GM12878 (cell line): ENCODE data around the gene PACS1. TPM values are rescaled to one million over a fixed set of nuclear protein-coding genes. Genes with fewer than 3 reads are reported as not detected.

Experiments
- ASH2L ChIP-seq: fragments of 300-600, 200-600 bp; sonication (generic); IDR thresholded peaks from 2 replicates; pipeline ENCODE4 v1.6.1; 2017; ENCODE audit warnings: low read depth, mild to moderate bottlenecking, borderline replicate concordance
- ATF2 ChIP-seq: IDR thresholded peaks from 2 replicates; pipeline ENCODE4 v1.6.1; 2012; ENCODE audit warnings: low read length, inconsistent platforms
- ATF7 ChIP-seq: fragments of 450-650 bp; IDR thresholded peaks from 2 replicates; pipeline ENCODE4 v1.6.1; 2016; ENCODE audit warnings: low read depth, mild to moderate bottlenecking
- BHLHE40 ChIP-seq, 2 experiments: fragments of 450-650 bp in 1 of 2; IDR thresholded peaks; 2 replicates each; pipeline ENCODE4 v1.6.1; 2011 to 2017; ENCODE audit warnings: low read depth in 2 of 2, borderline replicate concordance in 1 of 2, improper control_type of control experiment in 1 of 2, low read length in 1 of 2, mild to moderate bottlenecking in 1 of 2
- CBX3 ChIP-seq: fragments of 200-600 bp; sonication (generic); IDR thresholded peaks from 2 replicates; pipeline ENCODE4 v1.6.1; 2016; ENCODE audit warnings: low read depth, borderline replicate concordance
- E2F4 ChIP-seq: IDR thresholded peaks from 2 replicates; pipeline ENCODE4 v1.6.1; 2012; ENCODE audit warnings: low read depth, low read length, improper control_type of control experiment
- FOXK2 ChIP-seq: fragments of 450-650 bp; IDR thresholded peaks from 2 replicates; pipeline ENCODE4 v1.6.1; 2017; ENCODE audit warnings: mild to moderate bottlenecking, moderate library complexity
- JUNB ChIP-seq: IDR thresholded peaks from 2 replicates; pipeline ENCODE4 v1.6.1; 2016; ENCODE audit warnings: antibody characterized with exemption, mild to moderate bottlenecking
- JUND ChIP-seq: IDR thresholded peaks from 2 replicates; pipeline ENCODE4 v1.6.1; 2012; ENCODE audit warnings: low read depth, mild to moderate bottlenecking, low read length, improper control_type of control experiment, moderate library complexity
- MEF2B ChIP-seq: fragments of 450-650 bp; IDR thresholded peaks from 2 replicates; pipeline ENCODE4 v1.6.1; 2018; ENCODE audit warnings: mild to moderate bottlenecking, moderate library complexity; ENCODE audit not compliant: partially characterized antibody, poor library complexity, severe bottlenecking
- MTA3 ChIP-seq: IDR thresholded peaks from 2 replicates; pipeline ENCODE4 v1.6.1; 2012; ENCODE audit warnings: low read length, inconsistent platforms, borderline replicate concordance
- NBN ChIP-seq: fragments of 450-650 bp; IDR thresholded peaks from 2 replicates; pipeline ENCODE4 v1.6.1; 2016
- NR2C1 ChIP-seq: fragments of 450-650 bp; IDR thresholded peaks from 2 replicates; pipeline ENCODE4 v1.6.1; 2017; ENCODE audit warnings: antibody characterized with exemption, mild to moderate bottlenecking, moderate library complexity
- NR2F1 ChIP-seq: fragments of 450-650 bp; conservative IDR thresholded peaks from 2 replicates; pipeline ENCODE4 v1.6.1; 2017; ENCODE audit warnings: mild to moderate bottlenecking
- PAX8 ChIP-seq: fragments of 450-650 bp; IDR thresholded peaks from 2 replicates; pipeline ENCODE4 v1.6.1; 2017; ENCODE audit warnings: mild to moderate bottlenecking, moderate library complexity
- PBX3 ChIP-seq: IDR thresholded peaks from 2 replicates; pipeline ENCODE4 v1.6.1; 2011; ENCODE audit warnings: mild to moderate bottlenecking, low read depth, low read length, moderate library complexity; ENCODE audit not compliant: insufficient replicate concordance
- PML ChIP-seq: IDR thresholded peaks from 2 replicates; pipeline ENCODE4 v1.6.1; 2012; ENCODE audit warnings: low read length, inconsistent platforms
- POU2F2 ChIP-seq: IDR thresholded peaks from 3 replicates; pipeline ENCODE4 v1.6.1; 2011; ENCODE audit warnings: low read depth, mild to moderate bottlenecking, low read length, borderline replicate concordance
- RAD51 ChIP-seq: fragments of 450-650 bp; IDR thresholded peaks from 2 replicates; pipeline ENCODE4 v1.6.1; 2016; ENCODE audit warnings: moderate library complexity, mild to moderate bottlenecking, inconsistent platforms
- SMARCA5 ChIP-seq: fragments of 450-650 bp; IDR thresholded peaks from 2 replicates; pipeline ENCODE4 v1.6.1; 2017; ENCODE audit warnings: mild to moderate bottlenecking
- SREBF2 ChIP-seq: IDR thresholded peaks from 2 replicates; pipeline ENCODE4 v1.6.1; 2012; ENCODE audit warnings: mild to moderate bottlenecking, low read length
- YBX1 ChIP-seq: fragments of 450-650 bp; IDR thresholded peaks from 2 replicates; pipeline ENCODE4 v1.6.1; 2016; ENCODE audit warnings: antibody characterized with exemption
- ZBTB4 ChIP-seq: fragments of 450-650 bp; formaldehyde crosslinking; IDR thresholded peaks from 2 replicates; pipeline ENCODE4 v1.4.0; 2022; ENCODE audit warnings: mild to moderate bottlenecking, moderate library complexity
- ZNF207 ChIP-seq: fragments of 450-650 bp; IDR thresholded peaks from 2 replicates; pipeline ENCODE4 v1.6.1; 2014; ENCODE audit warnings: antibody characterized with exemption, mild to moderate bottlenecking, borderline replicate concordance
- ZNF24 ChIP-seq: fragments of 450-650 bp; IDR thresholded peaks from 2 replicates; pipeline ENCODE4 v1.6.1; 2017; ENCODE audit warnings: antibody characterized with exemption, mild to moderate bottlenecking
- ZNF274 ChIP-seq: IDR thresholded peaks from one replicate; pipeline ENCODE4 v1.8.0; 2011; ENCODE audit not compliant: insufficient read length, insufficient read depth
- ZNF384 ChIP-seq: IDR thresholded peaks from 2 replicates; pipeline ENCODE4 v1.6.1; 2012; ENCODE audit warnings: low read depth, mild to moderate bottlenecking, low read length, improper control_type of control experiment, borderline replicate concordance
- polyA plus RNA-seq, 11 experiments: library from polyadenylated mRNA; depleted of rRNA in 4 of 11; unstranded in 6 of 11; stranded (reverse) in 5 of 11; fragments of >200 nt; fragmentation: Nextera tagmentation in 4 of 11; fragmentation: Illumina TruSeq in 1 of 11; extraction: Ambion mirVana in 4 of 11; extraction: Trizol in 1 of 11; gene quantifications; 1 replicate in 1 of 11; 2 replicates in 10 of 11; pipeline versions ENCODE4 v1.2.1 to v1.2.3, GENCODE V29; 2011 to 2016; ENCODE audit warnings: inconsistent platforms in 2 of 11, missing spikeins in 2 of 11, low read depth in 1 of 11
- total RNA-seq, 4 experiments: library from RNA; depleted of rRNA in 3 of 4; stranded (reverse); fragments of >200 nt in 3 of 4; fragmentation: Illumina TruSeq in 1 of 4; extraction: Trizol in 1 of 4; gene quantifications; 2 replicates each; pipeline versions ENCODE4 v1.2.1 to v1.2.3, GENCODE V29; 2013 to 2021

Gene PACS1
- total and polyA plus RNA-seq, 10 of the 15 experiments (the other 5 are each of a cell fraction or from before 2014, with no cell fraction given), result 1.1 to 74.3 (median 17.9) TPM

GRCh38 chr11:66268244-66268951 is 198.3 kb downstream of the PACS1 start, which contains the start of gene RAB1B (continued):
- TF ChIP-seq NR2F1 (peak; percentile 55; the same call in 1 of the 2 replicates), ZNF274 (no peak), ATF7 (no peak), ZNF24 (no peak), BHLHE40 (IDR thresholded peaks at IDR 0.05; ENCODE audit: borderline replicate concordance in 1 of 2, low read depth in 2 of 2, low read length in 1 of 2) (peak; percentile 85 to 86), ZNF384 (no peak), ASH2L (no peak), NR2C1 (peak; percentile 60), POU2F2 (no peak), MTA3 (peak; percentile 33; the same call in 1 of the 2 replicates), MEF2B (no peak), E2F4 (peak; percentile 57; the same call in 1 of the 2 replicates), CBX3 (no peak), ATF2 (no peak), FOXK2 (no peak), ZNF207 (no peak), NBN (no peak), SREBF2 (no peak), RAD51 (no peak), JUNB (no peak), ZBTB4 (no peak), SMARCA5 (no peak), PBX3 (no peak), YBX1 (no peak), JUND (no peak), PAX8 (no peak), PML (0 out of 2 replicates have a peak, but pooled peaks have one; percentile 22)
